Measurements from ENCODE around the gene TMEM204. TPM values are rescaled to one million over a fixed set of nuclear protein-coding genes. Genes with fewer than 3 reads are reported as not detected.
A peak's percentile ranks its signal among the peaks of the same experiment; 100 is the strongest.

TMEM204 gene
- total and polyA plus RNA-seq, 8 donors: 2.7 to 45.8 (median 17.5) TPM

DNA sequence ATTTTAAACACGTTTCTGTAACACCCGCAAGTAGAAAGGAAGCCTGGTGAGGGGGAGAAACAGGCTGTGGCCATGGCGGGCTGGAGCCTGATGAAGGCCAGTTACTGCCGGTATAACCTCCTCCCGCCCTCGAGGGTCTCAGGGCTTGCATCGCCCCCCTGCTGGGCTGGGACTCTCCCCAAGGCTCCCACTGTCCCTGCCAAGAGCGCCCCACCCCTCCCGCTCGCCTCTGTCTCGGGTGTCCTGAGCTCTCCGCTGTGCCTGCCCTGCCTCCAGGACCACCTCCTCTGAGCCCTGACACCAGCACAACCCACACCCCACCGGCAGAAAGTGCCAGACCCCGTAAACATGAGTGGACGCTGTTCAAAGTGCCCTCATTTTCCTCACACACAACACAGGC is 18.7 kb downstream of the TMEM204 start:
- Histone ChIP-seq H3K36me3 (peaks cover 10 to 90% (median 78%) of the 10 kb centered on the region in 4 donors), H3K9me3 (no peaks in the 10 kb centered on the region), H3K27ac (no peak overlapping the region), H3K27me3 (no peaks in the 10 kb centered on the region), H3K4me1 (peaks cover 7 to 38% (median 24%) of the 10 kb centered on the region in 4 donors), H3K4me3 (no peak overlapping the region)
- no peak for DNase-seq
- intact Hi-C loops (cut with DNase I; ENCODE audit: low total_unique reads): no loop called here
- TF ChIP-seq, protein P1, sequence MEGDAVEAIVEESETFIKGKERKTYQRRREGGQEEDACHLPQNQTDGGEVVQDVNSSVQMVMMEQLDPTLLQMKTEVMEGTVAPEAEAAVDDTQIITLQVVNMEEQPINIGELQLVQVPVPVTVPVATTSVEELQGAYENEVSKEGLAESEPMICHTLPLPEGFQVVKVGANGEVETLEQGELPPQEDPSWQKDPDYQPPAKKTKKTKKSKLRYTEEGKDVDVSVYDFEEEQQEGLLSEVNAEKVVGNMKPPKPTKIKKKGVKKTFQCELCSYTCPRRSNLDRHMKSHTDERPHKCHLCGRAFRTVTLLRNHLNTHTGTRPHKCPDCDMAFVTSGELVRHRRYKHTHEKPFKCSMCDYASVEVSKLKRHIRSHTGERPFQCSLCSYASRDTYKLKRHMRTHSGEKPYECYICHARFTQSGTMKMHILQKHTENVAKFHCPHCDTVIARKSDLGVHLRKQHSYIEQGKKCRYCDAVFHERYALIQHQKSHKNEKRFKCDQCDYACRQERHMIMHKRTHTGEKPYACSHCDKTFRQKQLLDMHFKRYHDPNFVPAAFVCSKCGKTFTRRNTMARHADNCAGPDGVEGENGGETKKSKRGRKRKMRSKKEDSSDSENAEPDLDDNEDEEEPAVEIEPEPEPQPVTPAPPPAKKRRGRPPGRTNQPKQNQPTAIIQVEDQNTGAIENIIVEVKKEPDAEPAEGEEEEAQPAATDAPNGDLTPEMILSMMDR (IDR thresholded peaks at IDR 0.05): no peak
- TF ChIP-seq EP300 (IDR thresholded peaks at IDR 0.05) (no peak), POLR2AphosphoS5 (IDR thresholded peaks at IDR 0.05) (no peak), POLR2A (IDR thresholded peaks at IDR 0.05) (no peak)
- WGBS, 5 donors: 88 to 91% (median 90%) methylated on average over 11 to 15 of the region's 15 CpGs

DNA sequence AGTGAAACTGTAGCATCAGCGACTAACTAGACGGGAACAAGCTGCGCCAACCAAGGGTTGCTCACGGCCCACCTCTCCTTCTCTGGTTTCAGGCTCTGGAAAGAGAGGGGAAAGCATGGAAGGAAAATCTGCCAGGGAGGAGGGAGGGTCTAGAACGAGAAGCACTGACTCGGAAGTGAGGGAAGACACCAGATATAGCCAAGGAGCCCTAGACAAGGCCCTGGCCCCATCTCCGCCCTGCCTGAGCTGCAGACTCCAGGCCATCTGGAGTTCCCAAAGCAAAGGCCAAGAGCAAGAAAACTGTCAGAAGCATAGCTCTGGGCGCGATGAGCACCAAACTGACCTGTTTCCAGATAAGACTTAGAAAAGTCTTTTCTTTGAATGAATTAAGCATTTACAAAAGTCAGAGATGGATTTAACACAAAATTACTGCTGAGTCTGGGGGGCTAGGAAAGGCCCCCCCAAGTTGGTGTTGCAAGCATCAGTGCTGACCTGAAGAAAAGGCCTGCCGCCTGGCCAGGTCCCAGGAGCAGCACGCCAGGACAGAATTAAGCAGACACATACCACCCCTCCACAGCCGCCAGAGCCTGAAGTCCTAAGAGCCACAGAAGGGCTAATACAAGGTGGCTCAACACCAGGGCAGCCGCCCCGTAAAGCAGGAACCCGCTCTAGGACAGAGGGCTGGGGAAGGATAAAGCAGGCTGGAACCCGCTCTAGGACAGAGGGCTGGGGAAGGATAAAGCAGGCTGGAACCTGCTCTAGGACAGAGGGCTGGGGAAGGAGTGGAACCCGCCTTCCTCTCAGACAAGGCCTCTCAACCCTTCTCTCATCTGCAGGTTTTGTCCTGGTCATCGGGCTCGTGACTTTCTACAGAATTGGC is 20.7 kb downstream of the TMEM204 start:
- WGBS, 5 donors: 89 to 93% (median 90%) methylated on average over 19 of the region's 19 CpGs

DNA sequence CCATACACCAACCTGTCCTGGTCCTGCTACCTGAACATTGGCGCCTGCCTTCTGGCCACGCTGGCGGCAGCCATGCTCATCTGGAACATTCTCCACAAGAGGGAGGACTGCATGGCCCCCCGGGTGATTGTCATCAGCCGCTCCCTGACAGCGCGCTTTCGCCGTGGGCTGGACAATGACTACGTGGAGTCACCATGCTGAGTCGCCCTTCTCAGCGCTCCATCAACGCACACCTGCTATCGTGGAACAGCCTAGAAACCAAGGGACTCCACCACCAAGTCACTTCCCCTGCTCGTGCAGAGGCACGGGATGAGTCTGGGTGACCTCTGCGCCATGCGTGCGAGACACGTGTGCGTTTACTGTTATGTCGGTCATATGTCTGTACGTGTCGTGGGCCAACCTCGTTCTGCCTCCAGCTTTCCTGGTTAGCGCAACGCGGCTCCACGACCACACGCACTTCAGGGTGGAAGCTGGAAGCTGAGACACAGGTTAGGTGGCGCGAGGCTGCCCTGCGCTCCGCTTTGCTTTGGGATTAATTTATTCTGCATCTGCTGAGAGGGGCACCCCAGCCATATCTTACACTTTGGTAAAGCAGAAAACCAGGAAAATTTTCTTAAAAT is 21.5 kb downstream of the TMEM204 start:
- DNase-seq: no peak
- intact Hi-C loops (cut with DNase I; ENCODE audit: low total_unique reads): no loop called here
- 93 to 96% (median 94%) methylated on average over 34 of the region's 34 CpGs for WGBS, 5 donors
- no peak for TF ChIP-seq POLR2A (IDR thresholded peaks at IDR 0.05)
- TF ChIP-seq EP300 (IDR thresholded peaks at IDR 0.05): no peak
- TF ChIP-seq, protein P1 (IDR thresholded peaks at IDR 0.05): no peak
- TF ChIP-seq POLR2AphosphoS5 (IDR thresholded peaks at IDR 0.05): no peak
- no peaks in the 10 kb centered on the region for H3K27me3 ChIP-seq
- H3K4me1 ChIP-seq: peaks cover 7 to 19% (median 13%) of the 10 kb centered on the region in 4 donors
- no peaks in the 10 kb centered on the region for H3K9me3 ChIP-seq
- H3K27ac ChIP-seq: no peak overlapping the region
- H3K4me3 ChIP-seq: no peak overlapping the region
- peaks cover 15 to 96% (median 88%) of the 10 kb centered on the region in 4 donors for H3K36me3 ChIP-seq

More for the DNA sequence above, 20.7 kb downstream of the TMEM204 start:
- peak in 1 of 2 donors; percentile 40 for DNase-seq
- H3K4me3 ChIP-seq: no peak overlapping the region
- peaks cover 7 to 26% (median 18%) of the 10 kb centered on the region in 4 donors for H3K4me1 ChIP-seq
- H3K27ac ChIP-seq: peak overlapping the region in 1 of 5 donors; percentile 5
- peaks cover 15 to 94% (median 87%) of the 10 kb centered on the region in 4 donors for H3K36me3 ChIP-seq
- H3K27me3 ChIP-seq: no peaks in the 10 kb centered on the region
- intact Hi-C loops (cut with DNase I; ENCODE audit: low total_unique reads): no loop called here
- TF ChIP-seq POLR2AphosphoS5 (IDR thresholded peaks at IDR 0.05) (no peak), POLR2A (IDR thresholded peaks at IDR 0.05) (no peak), EP300 (IDR thresholded peaks at IDR 0.05) (no peak)
- TF ChIP-seq, protein P1 (IDR thresholded peaks at IDR 0.05): no peak
- H3K9me3 ChIP-seq: no peaks in the 10 kb centered on the region

DNA sequence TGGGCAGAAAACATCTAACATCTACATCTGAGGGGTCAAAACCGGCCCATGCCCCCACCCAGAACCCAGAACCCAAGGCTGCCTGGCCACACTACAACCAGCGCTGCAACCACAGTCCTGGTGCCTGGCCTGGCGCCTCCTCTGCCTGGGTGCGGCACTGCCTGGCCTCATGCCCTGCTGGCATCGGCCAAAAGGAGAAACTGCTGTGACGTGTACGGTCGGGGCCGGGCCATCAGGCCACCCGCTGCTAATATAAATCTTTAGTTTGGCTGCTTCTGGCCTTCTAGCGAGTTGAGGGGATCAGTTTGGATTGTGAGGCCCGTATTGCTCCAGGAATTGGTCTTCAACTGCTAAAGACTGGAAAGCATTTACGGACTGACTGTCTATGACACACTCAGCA is 22.8 kb downstream of the TMEM204 start:
- WGBS, 5 donors: 64 to 81% (median 70%) methylated on average over 8 to 13 of the region's 13 CpGs

More for the DNA sequence above, 22.8 kb downstream of the TMEM204 start:
- intact Hi-C loops (cut with DNase I; ENCODE audit: low total_unique reads): no loop called here
- no peak for TF ChIP-seq POLR2AphosphoS5 (IDR thresholded peaks at IDR 0.05)
- TF ChIP-seq POLR2A (IDR thresholded peaks at IDR 0.05): no peak
- TF ChIP-seq, protein P1 (IDR thresholded peaks at IDR 0.05): no peak
- no peak for TF ChIP-seq EP300 (IDR thresholded peaks at IDR 0.05)
- Histone ChIP-seq H3K27ac (peak overlapping the region in 1 of 5 donors; percentile 6), H3K4me3 (no peak overlapping the region), H3K36me3 (peaks cover 18 to 96% (median 92%) of the 10 kb centered on the region in 4 donors), H3K9me3 (no peaks in the 10 kb centered on the region), H3K27me3 (no peaks in the 10 kb centered on the region), H3K4me1 (peaks cover 0 to 6% (median 1%) of the 10 kb centered on the region in 4 donors)
- DNase-seq: peak in 1 of 2 donors; percentile 66
